Keratinocyte (primary cell): ENCODE measurements around the gene KRT38. TPM values are rescaled to one million over a fixed set of nuclear protein-coding genes. Genes with fewer than 3 reads are reported as not detected.

Experiments
- DNase-seq: peaks from one replicate; pipeline ENCODE4 v3.0.0-alpha.2; 2011; ENCODE audit warnings: low read depth, missing footprints, low spot score
- FAIRE-seq: peaks from 2 replicates; lab custom pipeline; 2011; peaks lifted over from hg19 to GRCh38; lab: Jason Lieb, UNC
- H2AFZ ChIP-seq: 2 replicates; pipeline ENCODE4 v1.6.0; 2012; ENCODE audit warnings: low read length, control low read depth, inconsistent platforms; ENCODE audit not compliant: control insufficient read depth
- H3K27ac ChIP-seq: 2 replicates; pipeline ENCODE4 v1.5.1; 2011; ENCODE audit warnings: low read length; ENCODE audit not compliant: control insufficient read depth, insufficient read depth
- H3K27me3 ChIP-seq: 3 replicates; pipeline ENCODE4 v1.6.0; 2011; ENCODE audit warnings: low read length; ENCODE audit not compliant: control insufficient read depth, insufficient read depth; ENCODE audit errors: extremely low read depth
- H3K36me3 ChIP-seq, 2 experiments: 2 replicates in 1 of 2; 3 replicates in 1 of 2; pipeline ENCODE4 v1.5.1; 2011; ENCODE audit warnings: low read length in 2 of 2, mild to moderate bottlenecking in 1 of 2; ENCODE audit not compliant: control insufficient read depth in 2 of 2, insufficient read depth in 2 of 2; ENCODE audit errors: extremely low read depth in 1 of 2
- H3K4me1 ChIP-seq: 3 replicates; pipeline ENCODE4 v1.5.1; 2011; ENCODE audit warnings: low read length; ENCODE audit not compliant: control insufficient read depth, insufficient read depth; ENCODE audit errors: extremely low read depth
- H3K4me2 ChIP-seq: 3 replicates; pipeline ENCODE4 v1.6.0; 2011; ENCODE audit warnings: low read depth, low read length; ENCODE audit not compliant: control insufficient read depth, insufficient read depth; ENCODE audit errors: extremely low read depth
- H3K4me3 ChIP-seq, 3 experiments: fragments of 200-600 bp in 1 of 3; sonication (generic) in 1 of 3; 2 replicates in 2 of 3; 3 replicates in 1 of 3; pipeline ENCODE4 v1.5.1; 2011 to 2016; ENCODE audit warnings: low read length in 3 of 3, mild to moderate bottlenecking in 3 of 3, control low read depth in 2 of 3, inconsistent platforms in 1 of 3, low read depth in 1 of 3, mixed read lengths in 1 of 3, mixed run types in 1 of 3, moderate library complexity in 1 of 3; ENCODE audit not compliant: control insufficient read depth in 2 of 3, insufficient read depth in 2 of 3; ENCODE audit errors: extremely low read depth in 1 of 3
- H3K79me2 ChIP-seq: 2 replicates; pipeline ENCODE4 v1.6.0; 2012; ENCODE audit warnings: low read length; ENCODE audit not compliant: control insufficient read depth, insufficient read depth
- H3K9ac ChIP-seq: 3 replicates; pipeline ENCODE4 v1.6.0; 2011; ENCODE audit warnings: low read length; ENCODE audit not compliant: control insufficient read depth, insufficient read depth; ENCODE audit errors: extremely low read depth
- H3K9me1 ChIP-seq: 3 replicates; pipeline ENCODE4 v1.6.0; 2011; ENCODE audit warnings: low read length; ENCODE audit not compliant: control insufficient read depth, insufficient read depth; ENCODE audit errors: extremely low read depth
- H3K9me3 ChIP-seq: 2 replicates; pipeline ENCODE4 v1.5.1; 2012; ENCODE audit warnings: low read depth, low read length; ENCODE audit not compliant: control insufficient read depth
- H4K20me1 ChIP-seq: 3 replicates; pipeline ENCODE4 v1.6.0; 2011; ENCODE audit warnings: low read length; ENCODE audit not compliant: control insufficient read depth, insufficient read depth; ENCODE audit errors: extremely low read depth
- CTCF ChIP-seq, 3 experiments: IDR thresholded peaks in 1 of 3; conservative IDR thresholded peaks in 1 of 3; optimal IDR thresholded peaks in 1 of 3; 2 replicates in 2 of 3; 3 replicates in 1 of 3; pipeline versions ENCODE3 to v1.5.1; 2011; ENCODE audit warnings: low read length in 3 of 3, mild to moderate bottlenecking in 3 of 3, moderate library complexity in 2 of 3, control low read depth in 1 of 3, inconsistent platforms in 1 of 3; ENCODE audit not compliant: insufficient read depth in 2 of 3; ENCODE audit errors: extremely low read depth in 1 of 3
- EZH2 ChIP-seq: IDR thresholded peaks from one replicate; pipeline ENCODE4 v1.6.1; 2012; ENCODE audit warnings: inconsistent platforms, mild to moderate bottlenecking, low read length, moderate library complexity
- dilution Hi-C: fragments of 300-500 bp; cut with MboI; formaldehyde crosslinking; loops from one replicate; pipeline ENCODE4 v1.7.0; 2020; ENCODE audit warnings: low sequenced_read_pairs; ENCODE audit not compliant: extremely low pct_ligation_motif_present
- polyA plus RNA-seq, 5 experiments: library from polyadenylated mRNA; depleted of rRNA in 3 of 5; stranded (reverse) in 3 of 5; stranded (forward) in 1 of 5; unstranded in 1 of 5; fragments of >200 nt; gene quantifications; 1 replicate in 1 of 5; 2 replicates in 3 of 5; 3 replicates in 1 of 5; pipeline versions ENCODE4 v1.2.1 to v1.2.3, GENCODE V29; 2011 to 2012; ENCODE audit warnings: missing spikeins in 2 of 5, low read depth in 1 of 5, low replicate concordance in 1 of 5

The KRT38 gene
- polyA plus RNA-seq, 1 donor (not counting 4 experiments of a cell fraction or from before 2014, with no cell fraction given), result not detected

DNA sequence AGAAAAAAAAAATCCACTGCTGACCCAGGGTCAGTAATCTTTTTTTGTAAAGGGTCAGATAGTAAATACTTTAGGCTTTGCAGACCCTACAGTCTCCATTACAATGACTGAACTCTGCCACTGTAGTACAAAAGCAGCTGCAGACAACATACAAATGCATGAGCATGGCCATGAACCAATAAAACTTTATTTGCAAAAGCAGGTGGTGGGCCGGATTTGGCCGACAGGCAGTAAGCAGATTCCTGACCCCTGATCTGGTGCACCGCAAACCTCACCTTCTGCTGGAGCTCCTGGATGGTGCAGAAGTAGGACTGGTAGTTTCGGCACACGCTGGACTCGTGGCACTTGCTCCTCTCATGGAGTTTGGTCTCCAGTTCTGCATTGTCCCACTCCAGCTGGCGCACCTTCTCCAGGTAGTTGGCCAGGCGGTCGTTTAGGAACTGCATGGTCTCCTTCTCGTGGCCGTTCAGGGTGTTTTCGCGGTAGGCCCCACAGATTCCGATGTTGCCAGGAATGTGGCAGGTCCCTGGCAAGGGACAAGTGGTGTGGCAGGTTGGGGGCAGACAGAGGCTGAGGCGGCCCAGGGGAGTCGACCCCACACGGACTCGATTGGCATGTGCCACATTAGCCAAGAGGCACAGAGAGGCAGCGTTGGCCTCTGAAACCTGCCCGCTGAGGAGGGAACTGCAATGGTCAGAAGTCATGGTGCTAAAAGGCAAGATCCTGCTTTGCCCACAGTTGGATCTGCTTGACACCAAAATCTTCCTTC lies 29.5 kb downstream of the KRT38 start:
- no peak overlapping the region for H3K9ac ChIP-seq
- no peaks in the 10 kb centered on the region for H4K20me1 ChIP-seq
- dilution Hi-C loops, result no loop called here
- no peaks in the 10 kb centered on the region for H3K9me1 ChIP-seq
- TF ChIP-seq EZH2 (no peak), CTCF (optimal IDR thresholded peaks at IDR 0.05 in 1 of 3, IDR thresholded peaks at IDR 0.05 in 1 of 3, conservative IDR thresholded peaks at IDR 0.05 in 1 of 3; ENCODE audit: extremely low read depth in 1 of 3, insufficient read depth in 2 of 3, low read length in 3 of 3) (no peak)
- DNase-seq (no peak), FAIRE-seq (no peak)
- H2AFZ ChIP-seq, result no peak overlapping the region
- no peaks in the 10 kb centered on the region for H3K79me2 ChIP-seq
- no peak overlapping the region for H3K27ac ChIP-seq
- no peak overlapping the region for H3K4me3 ChIP-seq
- H3K4me2 ChIP-seq, result no peak overlapping the region
- H3K4me1 ChIP-seq, result no peaks in the 10 kb centered on the region
- no peaks in the 10 kb centered on the region for H3K9me3 ChIP-seq
- no peaks in the 10 kb centered on the region for H3K27me3 ChIP-seq
- H3K36me3 ChIP-seq, result no peaks in the 10 kb centered on the region

DNA sequence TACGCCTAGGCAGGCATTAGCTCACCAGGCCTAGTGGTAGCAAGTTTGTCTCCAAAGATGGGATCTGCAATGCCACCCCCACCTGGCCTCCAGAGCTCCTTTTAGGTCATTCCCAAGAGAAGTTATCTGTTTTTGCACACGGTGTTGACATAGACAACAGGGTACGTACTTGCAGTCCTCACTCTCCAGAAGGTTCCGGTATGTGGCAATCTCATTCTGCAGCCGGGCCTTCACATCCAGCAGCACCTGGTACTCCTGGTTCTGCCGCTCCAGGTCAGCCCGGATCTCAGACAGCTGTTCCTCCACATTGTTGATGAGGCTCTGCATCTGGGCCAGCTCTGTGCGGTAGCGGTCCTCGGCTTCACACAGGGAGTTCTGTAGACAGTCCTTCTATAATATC lies 33.6 kb downstream of the KRT38 start:
- Histone ChIP-seq H3K79me2 (no peaks in the 10 kb centered on the region), H4K20me1 (no peaks in the 10 kb centered on the region), H3K36me3 (no peaks in the 10 kb centered on the region), H3K4me1 (peaks cover 25% of the 10 kb centered on the region), H3K9ac (no peak overlapping the region), H3K27ac (no peak overlapping the region), H3K4me2 (no peak overlapping the region), H3K4me3 (no peak overlapping the region), H3K9me1 (no peaks in the 10 kb centered on the region), H3K9me3 (no peaks in the 10 kb centered on the region), H2AFZ (no peak overlapping the region), H3K27me3 (no peaks in the 10 kb centered on the region)
- TF ChIP-seq EZH2 (no peak), CTCF (optimal IDR thresholded peaks at IDR 0.05 in 1 of 3, IDR thresholded peaks at IDR 0.05 in 1 of 3, conservative IDR thresholded peaks at IDR 0.05 in 1 of 3; ENCODE audit: extremely low read depth in 1 of 3, insufficient read depth in 2 of 3, low read length in 3 of 3) (no peak)
- no peak for DNase-seq
- dilution Hi-C loops, result no loop called here
- FAIRE-seq, result no peak
